Esophagus squamous epithelium (tissue), 5 donors: ENCODE data around the gene RNF168. TPM values are rescaled to one million over a fixed set of nuclear protein-coding genes. Genes with fewer than 3 reads are reported as not detected.
"Not testable (repeated sequence)": the region's sequence is repeated elsewhere in the genome, so short reads cannot be mapped to it uniquely, and the experiment has no call there.

Source experiments
- DNase-seq: peaks from one replicate; lab custom pipeline; 2025; lab: John Stamatoyannopoulos, UW
- H3K27ac ChIP-seq, 4 donors: fragments of 200-600 bp; sonication (generic); one replicate each; pipeline ENCODE4 v1.5.1; 2016 to 2019; ENCODE audit warnings: mild to moderate bottlenecking in 1 of 4
- H3K27me3 ChIP-seq, 4 donors: fragments of 200-600 bp; sonication (generic); 1 replicate in 3 of 4; 2 replicates in 1 of 4; pipeline versions ENCODE4 v1.5.1 to v1.6.0; 2017 to 2021; ENCODE audit warnings: antibody characterized with exemption in 1 of 4
- H3K36me3 ChIP-seq, 3 donors: fragments of 200-600 bp; sonication (generic); one replicate each; pipeline ENCODE4 v1.5.1; 2016 to 2019
- H3K4me1 ChIP-seq, 3 donors: fragments of 200-600 bp; sonication (generic); one replicate each; pipeline ENCODE4 v1.5.1; 2017 to 2019
- H3K4me3 ChIP-seq, 4 donors: fragments of 200-600 bp; sonication (generic); 1 replicate in 3 of 4; 2 replicates in 1 of 4; pipeline ENCODE4 v1.5.1; 2016 to 2019; ENCODE audit warnings: mild to moderate bottlenecking in 2 of 4, moderate library complexity in 1 of 4
- H3K9me3 ChIP-seq, 3 donors: fragments of 200-600 bp; sonication (generic); one replicate each; pipeline ENCODE4 v1.5.1; 2016 to 2019
- CTCF ChIP-seq, 6 experiments: fragments of 450-650 bp in 4 of 6; fragments of 200-600 bp in 2 of 6; sonication (generic) in 2 of 6; IDR thresholded peaks; one replicate each; pipeline ENCODE4 v1.5.1; 2016 to 2019; ENCODE audit warnings: antibody characterized with exemption in 6 of 6, mild to moderate bottlenecking in 4 of 6, moderate library complexity in 4 of 6
- POLR2A ChIP-seq, 4 donors: fragments of 450-650 bp; IDR thresholded peaks; one replicate each; pipeline ENCODE4 v1.6.1; 2017; ENCODE audit warnings: antibody characterized with exemption in 4 of 4, mild to moderate bottlenecking in 4 of 4, moderate library complexity in 3 of 4
- WGBS, 2 donors: methylation state at CpG; one replicate each; pipeline ENCODE4 v1.1.5; 2018; 5-methylcytosine and 5-hydroxymethylcytosine counted together
- intact Hi-C: fragments of 100-400 bp; cut with DNase I; formaldehyde crosslinking; loops from one replicate; pipeline ENCODE4 v1.15.0; 2022
- small RNA-seq, 4 donors: library from RNA; depleted of rRNA; stranded (forward); fragments of <200 nt; gene quantifications; one replicate each; pipeline ENCODE3, GENCODE V24; 2016
- total RNA-seq, 4 donors: library from RNA; depleted of rRNA; stranded (reverse); fragments of >200 nt; gene quantifications; one replicate each; pipeline ENCODE4 v1.1.0, GENCODE V29; 2016
- donor health status: DM: yes; HTN: yes; CAD: no.

Gene RNF168
- total RNA-seq, 4 donors from 2014 or later: 13.0 to 23.8 (median 19.6) TPM

- Histone ChIP-seq H3K4me3 (no peak overlapping the region), H3K36me3 (peaks cover 0 to 19% (median 0%) of the 10 kb centered on the region in 3 donors), H3K4me1 (peaks cover 13 to 50% (median 14%) of the 10 kb centered on the region in 3 donors), H3K27ac (no peak overlapping the region), H3K27me3 (no peaks in the 10 kb centered on the region), H3K9me3 (no peaks in the 10 kb centered on the region)
- 85 to 88% methylated on average over 6 of the region's 6 CpGs for WGBS, 2 donors
- TF ChIP-seq POLR2A (IDR thresholded peaks at IDR 0.05) (no peak), CTCF (IDR thresholded peaks at IDR 0.05) (no peak)
- DNase-seq: no peak
- intact Hi-C loops: no loop called here
Measured at GRCh38 chr3:196428041-196428440, 75.5 kb downstream of the RNF168 start.

- 80 to 87% methylated on average over 6 of the region's 6 CpGs for WGBS, 2 donors
- intact Hi-C loops, H3K27me3 ChIP-seq, H3K27ac ChIP-seq, DNase-seq, H3K4me3 ChIP-seq, H3K9me3 ChIP-seq: not testable (repeated sequence)
- H3K4me1 ChIP-seq: peaks cover 4 to 55% (median 6%) of the 10 kb centered on the region in 3 donors
- H3K36me3 ChIP-seq: peaks cover 0 to 19% (median 0%) of the 10 kb centered on the region in 3 donors
Measured at GRCh38 chr3:196424421-196424820, 79.1 kb downstream of the RNF168 start.

GRCh38 chr3:196423044-196423781 lies 80.4 kb downstream of the RNF168 start:
- 41 to 52% methylated on average over 5 to 7 of the region's 10 CpGs for WGBS, 2 donors
- H3K27ac ChIP-seq: no peak overlapping the region
- TF ChIP-seq CTCF (IDR thresholded peaks at IDR 0.05) (no peak), POLR2A (IDR thresholded peaks at IDR 0.05) (no peak)
- DNase-seq: no peak
- H3K36me3 ChIP-seq: peaks cover 0 to 19% (median 0%) of the 10 kb centered on the region in 3 donors
- no peaks in the 10 kb centered on the region for H3K9me3 ChIP-seq
- H3K4me1 ChIP-seq: peaks cover 4 to 64% (median 6%) of the 10 kb centered on the region in 3 donors
- intact Hi-C loops: no loop called here
- H3K27me3 ChIP-seq: no peaks in the 10 kb centered on the region
- H3K4me3 ChIP-seq: no peak overlapping the region

- H3K4me3 ChIP-seq, DNase-seq, intact Hi-C loops, H3K36me3 ChIP-seq, H3K9me3 ChIP-seq, H3K27me3 ChIP-seq, H3K27ac ChIP-seq: not testable (repeated sequence)
- WGBS, 2 donors: 51 to 77% methylated on average over 4 to 5 of the region's 5 CpGs
- H3K4me1 ChIP-seq: peaks cover 6 to 61% (median 8%) of the 10 kb centered on the region in 3 donors
Measured at GRCh38 chr3:196421668-196422067, 81.9 kb downstream of the RNF168 start.

- H3K4me1 ChIP-seq: peaks cover 6 to 59% (median 11%) of the 10 kb centered on the region in 3 donors
- no peak overlapping the region for H3K4me3 ChIP-seq
- no peaks in the 10 kb centered on the region for H3K27me3 ChIP-seq
- WGBS, 2 donors: 70 to 92% methylated on average over 6 of the region's 6 CpGs
- intact Hi-C loops: no loop called here
- H3K36me3 ChIP-seq: no peaks in the 10 kb centered on the region
- DNase-seq: no peak
- H3K27ac ChIP-seq: no peak overlapping the region
- H3K9me3 ChIP-seq: no peaks in the 10 kb centered on the region
- TF ChIP-seq CTCF (IDR thresholded peaks at IDR 0.05): no peak
- no peak for TF ChIP-seq POLR2A (IDR thresholded peaks at IDR 0.05)
Measured at GRCh38 chr3:196419386-196419785, 84.2 kb downstream of the RNF168 start.

Small RNA genes lying within 50 kb of the gene (small RNA-seq; reads per million reads assigned to genes)
- gene AC083822.1: 0 reads per million in 4 donors
- 0 reads per million in 4 donors for gene AC117490.1
- gene RPS29P3: 0 reads per million in 4 donors

Other genes with a start within 250 kb of the RNF168 start
- 100 to 1,000 TPM in 2 of 4 donors, 10 to 100 TPM in 2; 62.9 to 104 (median 91.7) TPM for gene PCYT1A, start 216.0 kb downstream of the RNF168 start, total RNA-seq
- 10 to 100 TPM in 1 of 4 donors, 1 to 10 TPM in 3; 6.6 to 16.6 (median 8.4) TPM for gene DYNLT2B, start 185.5 kb downstream of the RNF168 start, total RNA-seq
- 1 to 10 TPM in 3 of 4 donors, under 1 TPM in 1; 0.76 to 8.3 (median 2.6) TPM for gene TM4SF19, start 165.4 kb downstream of the RNF168 start, total RNA-seq
- 10 to 100 TPM; 10.7 to 18.7 (median 14.1) TPM for gene UBXN7, start 71.3 kb downstream of the RNF168 start, total RNA-seq
- gene SMCO1, start 11.6 kb upstream of the RNF168 start, total RNA-seq: not detected
- gene WDR53, start 64.8 kb upstream of the RNF168 start, total RNA-seq: 10 to 100 TPM in 1 of 4 donors, 1 to 10 TPM in 3; 2.5 to 12.6 (median 5.5) TPM
- 10 to 100 TPM in 3 of 4 donors, 1 to 10 TPM in 1; 6.6 to 19.9 (median 12.9) TPM for gene FBXO45, start 64.9 kb upstream of the RNF168 start, total RNA-seq
- gene NRROS, start 135.9 kb upstream of the RNF168 start, total RNA-seq: 1 to 10 TPM in 1 of 4 donors, under 1 TPM in 2, not detected in 1; 0.18 to 4.8 (median 0.70) TPM
- gene CEP19, start 208.5 kb upstream of the RNF168 start, total RNA-seq: 1 to 10 TPM in 3 of 4 donors, under 1 TPM in 1; 0.80 to 3.1 (median 1.2) TPM
- 10 to 100 TPM; 19.5 to 58.6 (median 21.6) TPM for gene PIGX, start 208.6 kb upstream of the RNF168 start, total RNA-seq
- 10 to 100 TPM; 24.6 to 42.9 (median 38.8) TPM for gene PAK2, start 236.1 kb upstream of the RNF168 start, total RNA-seq